Tibial nerve (tissue), 4 donors: ENCODE results near the gene RBMS3. TPM values are rescaled to one million over a fixed set of nuclear protein-coding genes. Genes with fewer than 3 reads are reported as not detected.

ENCODE experiments used
- DNase-seq, 2 donors: peaks; one replicate each; pipeline ENCODE4 v3.0.0-alpha.2; 2019; ENCODE audit warnings: low spot score in 2 of 2
- H3K27ac ChIP-seq, 4 donors: fragments of 200-600 bp; sonication (generic) in 3 of 4; one replicate each; pipeline ENCODE4 v1.5.1; 2017 to 2019; ENCODE audit warnings: mild to moderate bottlenecking in 1 of 4
- H3K27me3 ChIP-seq, 2 donors: fragments of 200-600 bp; sonication (generic) in 1 of 2; one replicate each; pipeline versions ENCODE4 v1.5.1 to v1.6.0; 2017 to 2019
- H3K36me3 ChIP-seq, 3 donors: fragments of 200-600 bp; sonication (generic); one replicate each; pipeline ENCODE4 v1.5.1; 2018 to 2019
- H3K4me1 ChIP-seq, 4 donors: fragments of 200-600 bp; sonication (generic) in 3 of 4; one replicate each; pipeline ENCODE4 v1.5.1; 2017 to 2019
- H3K4me3 ChIP-seq, 4 donors: fragments of 200-600 bp; sonication (generic) in 3 of 4; one replicate each; pipeline ENCODE4 v1.5.1; 2017 to 2019; ENCODE audit warnings: mild to moderate bottlenecking in 1 of 4, moderate library complexity in 1 of 4
- H3K9me3 ChIP-seq, 4 donors: fragments of 200-600 bp; sonication (generic) in 3 of 4; one replicate each; pipeline ENCODE4 v1.5.1; 2017 to 2019
- CTCF ChIP-seq, 5 experiments: fragments of 200-600 bp in 3 of 5; fragments of 450-650 bp in 2 of 5; sonication (generic) in 3 of 5; IDR thresholded peaks; one replicate each; pipeline ENCODE4 v1.5.1; 2016 to 2019; ENCODE audit warnings: antibody characterized with exemption in 5 of 5, mild to moderate bottlenecking in 3 of 5, moderate library complexity in 2 of 5
- EP300 ChIP-seq, 2 donors: sonication (generic); formaldehyde crosslinking; IDR thresholded peaks; one replicate each; pipeline ENCODE4 v1.6.1; 2017; ENCODE audit warnings: antibody characterized with exemption in 2 of 2, mild to moderate bottlenecking in 1 of 2
- POLR2A ChIP-seq, 2 donors: fragments of 450-650 bp; IDR thresholded peaks; one replicate each; pipeline ENCODE4 v1.6.1; 2017; ENCODE audit warnings: antibody characterized with exemption in 2 of 2, mild to moderate bottlenecking in 2 of 2, moderate library complexity in 2 of 2
- WGBS, 2 donors: methylation state at CpG; one replicate each; pipeline ENCODE4 v1.1.5; 2018; 5-methylcytosine and 5-hydroxymethylcytosine counted together
- total RNA-seq, 4 donors: library from RNA; depleted of rRNA; stranded (reverse); fragments of >200 nt; gene quantifications; one replicate each; pipeline ENCODE4 v1.1.0, GENCODE V29; 2016

RBMS3 gene
- total RNA-seq, 4 donors from 2014 or later: 157 to 175 (median 161) TPM

DNA sequence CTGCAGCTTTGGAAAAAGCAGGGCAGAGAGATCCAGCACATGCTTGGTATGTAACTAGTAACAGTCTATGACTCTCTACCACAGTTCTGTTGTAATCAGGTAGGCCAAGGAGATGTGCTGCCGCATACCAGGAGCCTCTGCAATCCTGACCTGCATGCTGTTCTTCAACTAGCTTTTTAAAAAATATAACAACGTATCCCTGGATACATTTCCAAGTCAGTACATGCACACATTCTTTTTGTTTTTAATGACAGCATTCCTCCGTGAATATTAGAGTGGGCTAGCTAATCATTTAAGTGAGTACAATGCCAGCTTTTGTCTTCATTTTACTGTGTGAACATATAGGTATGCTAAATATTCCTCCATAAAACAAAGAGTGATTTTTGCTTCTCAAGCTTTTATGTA, 437.8 kb downstream of the RBMS3 start:
- Histone ChIP-seq H3K27ac (no peak overlapping the region), H3K4me3 (no peak overlapping the region), H3K27me3 (no peaks in the 10 kb centered on the region), H3K4me1 (peaks cover 0 to 25% (median 3%) of the 10 kb centered on the region in 4 donors), H3K36me3 (no peaks in the 10 kb centered on the region), H3K9me3 (no peaks in the 10 kb centered on the region)
- 32 to 38% methylated on average over 3 of the region's 3 CpGs for whole genome bisulfite sequencing, 2 donors
- DNase-seq: no peak
- TF ChIP-seq POLR2A (IDR thresholded peaks at IDR 0.05) (no peak), EP300 (IDR thresholded peaks at IDR 0.05) (no peak), CTCF (IDR thresholded peaks at IDR 0.05) (no peak)

GRCh38 chr3:29720665-29721064, 439.8 kb downstream of the RBMS3 start:
- no peak for TF ChIP-seq POLR2A (IDR thresholded peaks at IDR 0.05)
- no peak for TF ChIP-seq CTCF (IDR thresholded peaks at IDR 0.05)
- TF ChIP-seq EP300 (IDR thresholded peaks at IDR 0.05): no peak
- Histone ChIP-seq H3K9me3 (no peaks in the 10 kb centered on the region), H3K4me3 (no peak overlapping the region), H3K4me1 (peaks cover 0 to 25% (median 3%) of the 10 kb centered on the region in 4 donors), H3K27ac (no peak overlapping the region), H3K27me3 (no peaks in the 10 kb centered on the region), H3K36me3 (no peaks in the 10 kb centered on the region)
- 45 to 70% methylated on average over 3 of the region's 3 CpGs for WGBS, 2 donors
- DNase-seq: no peak

DNA sequence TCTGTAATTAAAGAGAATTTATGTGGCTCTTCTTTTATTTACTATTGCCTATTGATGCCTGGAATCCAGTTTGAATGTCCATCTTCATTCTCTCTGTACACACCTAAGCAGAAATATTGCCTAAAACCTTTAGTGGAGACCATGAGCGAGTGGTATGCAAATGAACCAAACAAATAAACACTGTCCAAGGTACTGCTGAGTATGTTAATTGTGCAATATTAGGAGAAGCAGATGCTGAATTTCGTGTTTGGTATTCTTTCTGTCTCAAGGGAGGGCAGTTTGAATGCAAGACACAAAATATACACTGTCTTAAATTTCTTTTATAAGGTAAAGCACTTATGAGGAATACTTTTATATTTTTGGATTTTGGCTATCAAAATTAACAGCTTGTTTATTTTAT, 440.9 kb downstream of the RBMS3 start:
- Histone ChIP-seq H3K27ac (no peak overlapping the region), H3K9me3 (no peaks in the 10 kb centered on the region), H3K4me3 (no peak overlapping the region), H3K4me1 (peaks cover 0 to 25% (median 3%) of the 10 kb centered on the region in 4 donors), H3K27me3 (no peaks in the 10 kb centered on the region), H3K36me3 (no peaks in the 10 kb centered on the region)
- 51 to 58% methylated on average over 2 of the region's 2 CpGs for WGBS, 2 donors
- no peak for DNase-seq
- TF ChIP-seq CTCF (IDR thresholded peaks at IDR 0.05) (no peak), POLR2A (IDR thresholded peaks at IDR 0.05) (no peak), EP300 (IDR thresholded peaks at IDR 0.05) (no peak)

DNA sequence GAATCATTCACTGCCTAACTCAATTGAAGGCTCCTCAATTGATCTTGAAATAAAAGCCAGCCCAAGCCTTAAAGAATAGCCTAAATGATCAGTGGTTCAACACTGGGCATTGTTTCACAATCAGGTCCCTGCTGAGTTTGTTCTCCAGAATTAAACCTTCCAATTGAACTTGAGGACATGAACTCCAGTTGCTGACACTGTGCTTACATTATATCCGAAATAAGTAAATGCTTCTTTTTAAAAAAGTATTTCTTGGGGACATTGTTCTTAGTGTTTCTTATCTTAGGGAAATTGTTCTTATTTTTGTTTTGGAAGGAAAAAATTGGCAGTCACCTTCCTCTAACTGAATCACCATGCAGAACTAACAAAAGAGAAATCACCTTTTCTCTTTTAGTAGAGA, 450.2 kb downstream of the RBMS3 start:
- no peak for DNase-seq
- Histone ChIP-seq H3K36me3 (no peaks in the 10 kb centered on the region), H3K27ac (peak overlapping the region in 1 of 4 donors; percentile 32), H3K9me3 (no peaks in the 10 kb centered on the region), H3K27me3 (no peaks in the 10 kb centered on the region), H3K4me1 (no peaks in the 10 kb centered on the region), H3K4me3 (no peak overlapping the region)
- WGBS, 2 donors: 54 to 64% methylated on average over 1 of the region's 1 CpG
- TF ChIP-seq POLR2A (IDR thresholded peaks at IDR 0.05) (no peak), CTCF (IDR thresholded peaks at IDR 0.05) (no peak), EP300 (IDR thresholded peaks at IDR 0.05) (no peak)

- Histone ChIP-seq H3K4me3 (no peak overlapping the region), H3K27me3 (no peaks in the 10 kb centered on the region), H3K27ac (no peak overlapping the region), H3K9me3 (no peaks in the 10 kb centered on the region), H3K4me1 (peaks cover 0 to 16% (median 0%) of the 10 kb centered on the region in 4 donors), H3K36me3 (peaks cover 0 to 10% (median 0%) of the 10 kb centered on the region in 3 donors)
- TF ChIP-seq CTCF (IDR thresholded peaks at IDR 0.05) (no peak), POLR2A (IDR thresholded peaks at IDR 0.05) (no peak), EP300 (IDR thresholded peaks at IDR 0.05) (no peak)
- DNase-seq: no peak
- 83 to 100% methylated on average over 1 of the region's 1 CpG for WGBS, 2 donors
These were observed 460.4 kb downstream of the RBMS3 start for GRCh38 chr3:29741231-29741630.
